GM23338 (cell line): ENCODE data around the gene ESPN. TPM values are rescaled to one million over a fixed set of nuclear protein-coding genes. Genes with fewer than 3 reads are reported as not detected.

Source experiments
- ATAC-seq: fragments of 200-7000 bp; cut with Tn5 transposase; 3 replicates; pipeline ENCODE4 v1.9.1; 2020
- DNase-seq: peaks from one replicate; pipeline ENCODE4 v3.0.0-alpha.2; 2015; ENCODE audit warnings: low spot score
- H2AFZ ChIP-seq: fragments of 200-600 bp; sonication (generic); 2 replicates; pipeline ENCODE4 v1.8.0; 2016; ENCODE audit warnings: antibody characterized with exemption, mild to moderate bottlenecking, moderate library complexity
- H3F3A ChIP-seq: fragments of 200-600 bp; sonication (generic); replicated peaks from 2 replicates; pipeline ENCODE4 v1.8.0; 2017; ENCODE audit warnings: antibody characterized with exemption, mixed run types, low read depth
- H3K27ac ChIP-seq: fragments of 200-600 bp; sonication (generic); 2 replicates; pipeline ENCODE4 v1.6.1; 2016; ENCODE audit warnings: low read depth
- H3K27me3 ChIP-seq: fragments of 200-600 bp; sonication (generic); 2 replicates; pipeline ENCODE4 v1.8.0; 2016; ENCODE audit warnings: mild to moderate bottlenecking, mixed run types, moderate library complexity; ENCODE audit not compliant: insufficient read depth
- H3K36me3 ChIP-seq: fragments of 200-600 bp; sonication (generic); 2 replicates; pipeline ENCODE4 v1.8.0; 2016; ENCODE audit warnings: mild to moderate bottlenecking; ENCODE audit not compliant: insufficient read depth
- H3K4me1 ChIP-seq: fragments of 200-600 bp; sonication (generic); 2 replicates; pipeline ENCODE4 v1.8.0; 2016; ENCODE audit warnings: mild to moderate bottlenecking, moderate library complexity; ENCODE audit not compliant: insufficient read depth
- H3K4me2 ChIP-seq: fragments of 200-600 bp; sonication (generic); 2 replicates; pipeline ENCODE4 v1.7.1; 2017; ENCODE audit warnings: mixed run types
- H3K4me3 ChIP-seq: fragments of 200-600 bp; sonication (generic); 2 replicates; pipeline ENCODE4 v1.6.1; 2016; ENCODE audit warnings: mixed run types
- H3K79me2 ChIP-seq: fragments of 200-600 bp; sonication (generic); replicated peaks from 2 replicates; pipeline ENCODE4 v1.8.0; 2017; ENCODE audit warnings: mild to moderate bottlenecking; ENCODE audit not compliant: insufficient read depth
- H3K9me2 ChIP-seq: fragments of 200-600 bp; sonication (generic); 2 replicates; pipeline ENCODE4 v1.8.0; 2017; ENCODE audit not compliant: insufficient read depth
- H4K20me1 ChIP-seq: fragments of 200-600 bp; sonication (generic); replicated peaks from 2 replicates; pipeline ENCODE4 v1.8.0; 2017; ENCODE audit warnings: mild to moderate bottlenecking; ENCODE audit not compliant: insufficient read depth
- H3K27ac Mint-ChIP-seq: 2 replicates; pipeline ENCODE4 v1.8.0; 2020; ENCODE audit warnings: inconsistent platforms, mild to moderate bottlenecking, moderate library complexity, mixed read lengths
- H3K27me3 Mint-ChIP-seq: 3 replicates; pipeline ENCODE4 v1.8.0; 2022; ENCODE audit warnings: low read depth, mild to moderate bottlenecking, moderate library complexity, mixed read lengths, inconsistent platforms; ENCODE audit not compliant: insufficient read depth, poor library complexity
- H3K36me3 Mint-ChIP-seq: 3 replicates; pipeline ENCODE4 v1.8.0; 2021; ENCODE audit warnings: low read depth, mild to moderate bottlenecking, inconsistent platforms, moderate library complexity, mixed read lengths
- H3K4me1 Mint-ChIP-seq: 3 replicates; pipeline ENCODE4 v1.8.0; 2020; ENCODE audit warnings: mild to moderate bottlenecking, inconsistent platforms, mixed read lengths
- H3K4me3 Mint-ChIP-seq: 3 replicates; pipeline ENCODE4 v1.8.0; 2021; ENCODE audit warnings: moderate library complexity, mild to moderate bottlenecking, inconsistent platforms, mixed read lengths
- H3K9me3 Mint-ChIP-seq: 3 replicates; pipeline ENCODE4 v1.8.0; 2020; ENCODE audit warnings: moderate library complexity, mild to moderate bottlenecking, inconsistent platforms, mixed read lengths
- CTCF ChIP-seq, 2 experiments: fragments of 200-600 bp in 1 of 2; sonication (generic) in 1 of 2; conservative IDR thresholded peaks; 2 replicates each; pipeline versions ENCODE4 v1.5.1 to v1.6.1; 2016 to 2017; ENCODE audit warnings: antibody characterized with exemption in 2 of 2, low read depth in 2 of 2, mild to moderate bottlenecking in 2 of 2, moderate library complexity in 1 of 2
- ETS1 ChIP-seq: IDR thresholded peaks from 2 replicates; pipeline ENCODE4 v1.6.1; 2016; ENCODE audit warnings: antibody characterized with exemption
- EZH2 ChIP-seq: fragments of 200-600 bp; sonication (generic); IDR thresholded peaks from one replicate; pipeline ENCODE4 v1.8.0; 2017; ENCODE audit warnings: antibody characterized with exemption, mild to moderate bottlenecking, low read depth; ENCODE audit not compliant: unreplicated experiment
- REST ChIP-seq: IDR thresholded peaks from one replicate; pipeline ENCODE4 v1.6.1; 2018; ENCODE audit warnings: antibody characterized with exemption; ENCODE audit not compliant: unreplicated experiment
- STAT1 ChIP-seq: IDR thresholded peaks from one replicate; pipeline ENCODE4 v1.6.1; 2016; ENCODE audit warnings: antibody characterized with exemption; ENCODE audit not compliant: unreplicated experiment
- ZNF114 ChIP-seq: fragments of 250-450 bp; sonication (Bioruptor Pico); IDR thresholded peaks from 2 replicates; pipeline ENCODE4 v1.5.0; 2020; ENCODE audit warnings: mild to moderate bottlenecking, moderate library complexity
- ZNF331 ChIP-seq: fragments of 250-450 bp; sonication (Bioruptor Pico); IDR thresholded peaks from 2 replicates; pipeline ENCODE4 v1.5.0; 2020; ENCODE audit warnings: low read depth, mild to moderate bottlenecking, moderate library complexity
- polyA plus RNA-seq: library from polyadenylated mRNA; unstranded; fragments of >200 nt; fragmentation: Nextera tagmentation; extraction: Ambion mirVana; gene quantifications from 2 replicates; pipeline ENCODE4 v1.2.1, GENCODE V29; 2016
- total RNA-seq: library from RNA; depleted of rRNA; stranded (reverse); fragments of >200 nt; shearing (Covaris generic); gene quantifications from 2 replicates; pipeline ENCODE4 v1.2.3, GENCODE V29; 2014

Gene ESPN
- total and polyA plus RNA-seq, 2 experiments from 2014 or later: 12.2 to 13.6 TPM

GRCh38 chr1:6464915-6465314 lies 40.3 kb downstream of the ESPN start:
- ATAC-seq: no peak
- no peaks in the 10 kb centered on the region for H3K36me3 ChIP-seq
- H4K20me1 ChIP-seq: peaks cover 2% of the 10 kb centered on the region; the same call in 1 of the 2 replicates
- H3K27me3 ChIP-seq: peaks cover 5% of the 10 kb centered on the region; the same call in 1 of the 2 replicates
- Mint-ChIP-seq H3K27ac (no peak overlapping the region), H3K36me3 (peaks cover 27% of the 10 kb centered on the region), H3K4me1 (peaks cover 15% of the 10 kb centered on the region), H3K27me3 (peaks cover 14% of the 10 kb centered on the region), H3K9me3 (no peaks in the 10 kb centered on the region; the same call in 1 of the 3 replicates), H3K4me3 (peak overlapping the region; percentile 24; the same call in 2 of the 3 replicates)
- H3K4me3 ChIP-seq: no peak overlapping the region
- no peak overlapping the region for H3K27ac ChIP-seq
- DNase-seq: no peak
- H3K4me2 ChIP-seq: no peak overlapping the region
- TF ChIP-seq EZH2 (no peak), ZNF114 (CRISPR knock-in tag) (no peak), ETS1 (no peak), REST (no peak)
- no peaks in the 10 kb centered on the region for H3K79me2 ChIP-seq
- peaks cover 12% of the 10 kb centered on the region for H3K4me1 ChIP-seq
- no peak overlapping the region for H2AFZ ChIP-seq
- H3K9me2 ChIP-seq: no peaks in the 10 kb centered on the region
- peaks cover 13% of the 10 kb centered on the region; the same call in 1 of the 2 replicates for H3F3A ChIP-seq

GRCh38 chr1:6465461-6466005 lies 41.0 kb downstream of the ESPN start:
- no peak overlapping the region for H3K27ac Mint-ChIP-seq
- H3K4me1 ChIP-seq: peaks cover 7% of the 10 kb centered on the region
- no peaks in the 10 kb centered on the region for H3K9me2 ChIP-seq
- ATAC-seq: peak; percentile 11
- H3F3A ChIP-seq: peaks cover 15% of the 10 kb centered on the region; the same call in 1 of the 2 replicates
- no peaks in the 10 kb centered on the region for H3K36me3 ChIP-seq
- H3K9me3 Mint-ChIP-seq: no peaks in the 10 kb centered on the region; the same call in 2 of the 3 replicates
- peaks cover 3% of the 10 kb centered on the region; the same call in 1 of the 2 replicates for H4K20me1 ChIP-seq
- peak overlapping the region; percentile 54 for H3K4me3 ChIP-seq
- peaks cover 13% of the 10 kb centered on the region for H3K4me1 Mint-ChIP-seq
- no peaks in the 10 kb centered on the region for H3K79me2 ChIP-seq
- no peak overlapping the region for H3K27ac ChIP-seq
- TF ChIP-seq STAT1: no peak
- no peak for TF ChIP-seq CTCF (conservative IDR thresholded peaks at IDR 0.05; ENCODE audit: low read depth in 2 of 2)
- TF ChIP-seq ZNF331 (CRISPR knock-in tag): no peak
- TF ChIP-seq EZH2: no peak
- H3K4me2 ChIP-seq: peak overlapping the region; percentile 79
- no peak for DNase-seq
- peaks cover 14% of the 10 kb centered on the region for H3K27me3 Mint-ChIP-seq
- peak overlapping the region; percentile 21; the same call in 1 of the 3 replicates for H3K4me3 Mint-ChIP-seq
- H3K36me3 Mint-ChIP-seq: peaks cover 32% of the 10 kb centered on the region
- H3K27me3 ChIP-seq: peaks cover 5% of the 10 kb centered on the region; the same call in 1 of the 2 replicates
- H2AFZ ChIP-seq: no peak overlapping the region
